ENCODE results near the gene PCSK5. TPM values are rescaled to one million over a fixed set of nuclear protein-coding genes. Genes with fewer than 3 reads are reported as not detected.

PCSK5 gene
- polyA plus RNA-seq, 3 donors: 14.4 to 17.8 (median 17.3) TPM

GRCh38 chr9:76181781-76182180 lies 291.3 kb downstream of the PCSK5 start:
- no peak for DNase-seq (ENCODE audit: extremely low read depth in 1 of 11, low read depth in 9 of 11, low spot score in 4 of 11)

- DNase-seq (ENCODE audit: extremely low read depth in 1 of 11, low read depth in 9 of 11, low spot score in 4 of 11): no peak
Measured at GRCh38 chr9:76185432-76185831, 295.0 kb downstream of the PCSK5 start.

- no peak for DNase-seq (ENCODE audit: extremely low read depth in 1 of 11, low read depth in 9 of 11, low spot score in 4 of 11)
Measured at GRCh38 chr9:76188286-76188685, 297.8 kb downstream of the PCSK5 start.

GRCh38 chr9:76188905-76189304 lies 298.4 kb downstream of the PCSK5 start:
- DNase-seq (ENCODE audit: extremely low read depth in 1 of 11, low read depth in 9 of 11, low spot score in 4 of 11): no peak

GRCh38 chr9:76191493-76191892 lies 301.0 kb downstream of the PCSK5 start:
- DNase-seq (ENCODE audit: extremely low read depth in 1 of 11, low read depth in 9 of 11, low spot score in 4 of 11): no peak

- no peak for DNase-seq (ENCODE audit: extremely low read depth in 1 of 11, low read depth in 9 of 11, low spot score in 4 of 11)
Measured at GRCh38 chr9:76192013-76192412, 301.5 kb downstream of the PCSK5 start.

- no peak for DNase-seq (ENCODE audit: extremely low read depth in 1 of 11, low read depth in 9 of 11, low spot score in 4 of 11)
Measured at GRCh38 chr9:76194896-76195295, 304.4 kb downstream of the PCSK5 start.

- no peak for DNase-seq (ENCODE audit: extremely low read depth in 1 of 11, low read depth in 9 of 11, low spot score in 4 of 11)
Measured at GRCh38 chr9:76198336-76198735, 307.9 kb downstream of the PCSK5 start.

GRCh38 chr9:76200315-76200714 lies 309.8 kb downstream of the PCSK5 start:
- DNase-seq (ENCODE audit: extremely low read depth in 1 of 11, low read depth in 9 of 11, low spot score in 4 of 11): no peak

GRCh38 chr9:76200745-76201144 lies 310.3 kb downstream of the PCSK5 start:
- no peak for DNase-seq (ENCODE audit: extremely low read depth in 1 of 11, low read depth in 9 of 11, low spot score in 4 of 11)

GRCh38 chr9:76203373-76203772 lies 312.9 kb downstream of the PCSK5 start:
- no peak for DNase-seq (ENCODE audit: extremely low read depth in 1 of 11, low read depth in 9 of 11, low spot score in 4 of 11)

- no peak for DNase-seq (ENCODE audit: extremely low read depth in 1 of 11, low read depth in 9 of 11, low spot score in 4 of 11)
Measured at GRCh38 chr9:76206821-76207220, 316.3 kb downstream of the PCSK5 start.

GRCh38 chr9:76213751-76214150 lies 323.3 kb downstream of the PCSK5 start:
- no peak for DNase-seq (ENCODE audit: extremely low read depth in 1 of 11, low read depth in 9 of 11, low spot score in 4 of 11)

- DNase-seq (ENCODE audit: extremely low read depth in 1 of 11, low read depth in 9 of 11, low spot score in 4 of 11): no peak
Measured at GRCh38 chr9:76215066-76215465, 324.6 kb downstream of the PCSK5 start.

GRCh38 chr9:76216161-76216649 lies 325.7 kb downstream of the PCSK5 start:
- no peak for DNase-seq (ENCODE audit: extremely low read depth in 1 of 11, low read depth in 9 of 11, low spot score in 4 of 11)

- no peak for DNase-seq (ENCODE audit: extremely low read depth in 1 of 11, low read depth in 9 of 11, low spot score in 4 of 11)
Measured at GRCh38 chr9:76218117-76218885, 327.8 kb downstream of the PCSK5 start.

GRCh38 chr9:76218886-76219445 lies 328.5 kb downstream of the PCSK5 start:
- DNase-seq (ENCODE audit: extremely low read depth in 1 of 11, low read depth in 9 of 11, low spot score in 4 of 11): peak in 2 of 11 donors; percentile 11 to 23

- DNase-seq (ENCODE audit: extremely low read depth in 1 of 11, low read depth in 9 of 11, low spot score in 4 of 11): no peak
Measured at GRCh38 chr9:76219560-76220151, 329.2 kb downstream of the PCSK5 start.

- DNase-seq (ENCODE audit: extremely low read depth in 1 of 11, low read depth in 9 of 11, low spot score in 4 of 11): no peak
Measured at GRCh38 chr9:76221423-76221822, 330.9 kb downstream of the PCSK5 start.

- DNase-seq (ENCODE audit: extremely low read depth in 1 of 11, low read depth in 9 of 11, low spot score in 4 of 11): no peak
Measured at GRCh38 chr9:76223749-76224340, 333.4 kb downstream of the PCSK5 start.
